HG02884 (cell line): ENCODE measurements around the gene ANKDD1B.

ENCODE experiments used
- ATAC-seq: cut with Tn5 transposase; IDR thresholded peaks from one replicate; pipeline ENCODE4 v1.9.1; 2021; ENCODE audit warnings: mild to moderate bottlenecking, moderate library complexity; ENCODE audit not compliant: unreplicated experiment

The ANKDD1B gene

GRCh38 chr5:75616371-75616881, 5.2 kb downstream of the ANKDD1B start:
- ATAC-seq = no peak

- ATAC-seq = no peak
Observed at GRCh38 chr5:75616971-75617621, 5.8 kb downstream of the ANKDD1B start.

- no peak for ATAC-seq
Observed at GRCh38 chr5:75617736-75618352, 6.6 kb downstream of the ANKDD1B start.

- ATAC-seq = no peak
Observed at GRCh38 chr5:75620184-75620959, 9.1 kb downstream of the ANKDD1B start.

GRCh38 chr5:75622564-75622963, 11.3 kb downstream of the ANKDD1B start:
- ATAC-seq = no peak

GRCh38 chr5:75623846-75624245, 12.6 kb downstream of the ANKDD1B start:
- no peak for ATAC-seq

- no peak for ATAC-seq
Observed at GRCh38 chr5:75626959-75627358, 15.7 kb downstream of the ANKDD1B start.

- ATAC-seq = no peak
Observed at GRCh38 chr5:75627801-75628200, 16.5 kb downstream of the ANKDD1B start.

- ATAC-seq = no peak
Observed at GRCh38 chr5:75630875-75631274, 19.6 kb downstream of the ANKDD1B start.

GRCh38 chr5:75632321-75632720, 21.1 kb downstream of the ANKDD1B start:
- ATAC-seq = no peak

GRCh38 chr5:75637949-75638348, 26.7 kb downstream of the ANKDD1B start:
- ATAC-seq = no peak

GRCh38 chr5:75639535-75640311, 28.5 kb downstream of the ANKDD1B start:
- no peak for ATAC-seq

- ATAC-seq = no peak
Observed at GRCh38 chr5:75640395-75640794, 29.1 kb downstream of the ANKDD1B start.

- no peak for ATAC-seq
Observed at GRCh38 chr5:75640826-75641225, 29.6 kb downstream of the ANKDD1B start.

GRCh38 chr5:75648712-75649111, 37.5 kb downstream of the ANKDD1B start:
- no peak for ATAC-seq

- no peak for ATAC-seq
Observed at GRCh38 chr5:75651575-75652238, 40.5 kb downstream of the ANKDD1B start.

GRCh38 chr5:75653521-75653920, 42.3 kb downstream of the ANKDD1B start:
- ATAC-seq = no peak

- no peak for ATAC-seq
Observed at GRCh38 chr5:75654693-75655295, 43.5 kb downstream of the ANKDD1B start.

- ATAC-seq = no peak
Observed at GRCh38 chr5:75656311-75657003, 45.2 kb downstream of the ANKDD1B start.
